ENCODE measurements around the gene COL15A1.
A peak's percentile ranks its signal among the peaks of the same experiment; 100 is the strongest.
"Not testable (repeated sequence)": the region's sequence is repeated elsewhere in the genome, so short reads cannot be mapped to it uniquely, and the experiment has no call there.

Gene COL15A1

GRCh38 chr9:98943682-98944056 is at the start of gene COL15A1:
Gene COL15A1 (plus strand): TSS chr9:98943907. CDS start chr9:98944062, 155 bp downstream.
- DNase-seq (ENCODE audit: low spot score) = peak; percentile 69

GRCh38 chr9:98894171-98894570 is 49.5 kb upstream of the COL15A1 start:
- DNase-seq (ENCODE audit: low spot score) = no peak

- DNase-seq (ENCODE audit: low spot score) = no peak
Observed at GRCh38 chr9:98894761-98895160, 48.9 kb upstream of the COL15A1 start.

- peak; percentile 14 for DNase-seq (ENCODE audit: low spot score)
Observed at GRCh38 chr9:98896632-98897031, 47.1 kb upstream of the COL15A1 start.

- DNase-seq (ENCODE audit: low spot score) = no peak
Observed at GRCh38 chr9:98897745-98898144, 46.0 kb upstream of the COL15A1 start.

- DNase-seq (ENCODE audit: low spot score) = peak; percentile 31
Observed at GRCh38 chr9:98899408-98900056, 44.2 kb upstream of the COL15A1 start.

GRCh38 chr9:98900244-98900643 is 43.5 kb upstream of the COL15A1 start:
- DNase-seq (ENCODE audit: low spot score) = peak; percentile 38

- DNase-seq (ENCODE audit: low spot score) = peak; percentile 51
Observed at GRCh38 chr9:98900725-98901124, 43.0 kb upstream of the COL15A1 start.

GRCh38 chr9:98901843-98902242 is 41.9 kb upstream of the COL15A1 start:
- peak; percentile 31 for DNase-seq (ENCODE audit: low spot score)

GRCh38 chr9:98902516-98902915 is 41.2 kb upstream of the COL15A1 start:
- DNase-seq (ENCODE audit: low spot score) = peak; percentile 14

GRCh38 chr9:98902925-98903324 is 40.8 kb upstream of the COL15A1 start:
- peak; percentile 18 for DNase-seq (ENCODE audit: low spot score)

- peak; percentile 64 for DNase-seq (ENCODE audit: low spot score)
Observed at GRCh38 chr9:98903961-98904411, 39.7 kb upstream of the COL15A1 start.

GRCh38 chr9:98905015-98905414 is 38.7 kb upstream of the COL15A1 start:
- DNase-seq (ENCODE audit: low spot score) = peak; percentile 25

- peak; percentile 60 for DNase-seq (ENCODE audit: low spot score)
Observed at GRCh38 chr9:98906273-98907040, 37.2 kb upstream of the COL15A1 start.

- peak; percentile 17 for DNase-seq (ENCODE audit: low spot score)
Observed at GRCh38 chr9:98907055-98907454, 36.7 kb upstream of the COL15A1 start.

GRCh38 chr9:98908897-98909634 is 34.6 kb upstream of the COL15A1 start:
- no peak for DNase-seq (ENCODE audit: low spot score)

- DNase-seq (ENCODE audit: low spot score) = no peak
Observed at GRCh38 chr9:98909935-98910334, 33.8 kb upstream of the COL15A1 start.

- no peak for DNase-seq (ENCODE audit: low spot score)
Observed at GRCh38 chr9:98911042-98911441, 32.7 kb upstream of the COL15A1 start.

- DNase-seq (ENCODE audit: low spot score) = not testable (repeated sequence)
Observed at GRCh38 chr9:98911738-98912137, 32.0 kb upstream of the COL15A1 start.

- DNase-seq (ENCODE audit: low spot score) = no peak
Observed at GRCh38 chr9:98912450-98912849, 31.3 kb upstream of the COL15A1 start.

GRCh38 chr9:98913044-98913443 is 30.7 kb upstream of the COL15A1 start:
- no peak for DNase-seq (ENCODE audit: low spot score)

GRCh38 chr9:98913705-98914104 is 30.0 kb upstream of the COL15A1 start:
- DNase-seq (ENCODE audit: low spot score) = no peak

GRCh38 chr9:98915599-98915998 is 28.1 kb upstream of the COL15A1 start:
- no peak for DNase-seq (ENCODE audit: low spot score)

Data from left forelimb (tissue), 1 donor.